Measurements from ENCODE around the gene NKAIN2.
"Not testable (repeated sequence)": the region's sequence is repeated elsewhere in the genome, so short reads cannot be mapped to it uniquely, and the experiment has no call there.

The NKAIN2 gene

GRCh38 chr6:123888771-123889513 is 85.3 kb downstream of the NKAIN2 start:
- DNase-seq (ENCODE audit: low read depth in 2 of 3, low spot score in 1 of 3), result no peak

- DNase-seq (ENCODE audit: low read depth in 2 of 3, low spot score in 1 of 3), result no peak
These were observed 91.7 kb downstream of the NKAIN2 start for GRCh38 chr6:123895346-123895745.

GRCh38 chr6:123895806-123896205 is 92.1 kb downstream of the NKAIN2 start:
- no peak for DNase-seq (ENCODE audit: low read depth in 2 of 3, low spot score in 1 of 3)

- DNase-seq (ENCODE audit: low read depth in 2 of 3, low spot score in 1 of 3), result no peak
These were observed 93.2 kb downstream of the NKAIN2 start for GRCh38 chr6:123896869-123897268.

- no peak for DNase-seq (ENCODE audit: low read depth in 2 of 3, low spot score in 1 of 3)
These were observed 94.3 kb downstream of the NKAIN2 start for GRCh38 chr6:123897965-123898364.

GRCh38 chr6:123898665-123899064 is 95.0 kb downstream of the NKAIN2 start:
- no peak for DNase-seq (ENCODE audit: low read depth in 2 of 3, low spot score in 1 of 3)

- no peak for DNase-seq (ENCODE audit: low read depth in 2 of 3, low spot score in 1 of 3)
These were observed 96.1 kb downstream of the NKAIN2 start for GRCh38 chr6:123899745-123900144.

GRCh38 chr6:123901436-123901835 is 97.8 kb downstream of the NKAIN2 start:
- DNase-seq (ENCODE audit: low read depth in 2 of 3, low spot score in 1 of 3), result no peak

GRCh38 chr6:123902738-123903313 is 99.2 kb downstream of the NKAIN2 start:
- no peak for DNase-seq (ENCODE audit: low read depth in 2 of 3, low spot score in 1 of 3)

GRCh38 chr6:123904228-123904627 is 100.6 kb downstream of the NKAIN2 start:
- no peak for DNase-seq (ENCODE audit: low read depth in 2 of 3, low spot score in 1 of 3)

- DNase-seq (ENCODE audit: low read depth in 2 of 3, low spot score in 1 of 3), result no peak
These were observed 105.1 kb downstream of the NKAIN2 start for GRCh38 chr6:123908797-123909196.

- no peak for DNase-seq (ENCODE audit: low read depth in 2 of 3, low spot score in 1 of 3)
These were observed 106.3 kb downstream of the NKAIN2 start for GRCh38 chr6:123909989-123910388.

GRCh38 chr6:123913863-123914262 is 110.2 kb downstream of the NKAIN2 start:
- DNase-seq (ENCODE audit: low read depth in 2 of 3, low spot score in 1 of 3), result no peak

GRCh38 chr6:123923379-123923778 is 119.7 kb downstream of the NKAIN2 start:
- DNase-seq (ENCODE audit: low read depth in 2 of 3, low spot score in 1 of 3), result not testable (repeated sequence)

GRCh38 chr6:123925350-123925749 is 121.7 kb downstream of the NKAIN2 start:
- no peak for DNase-seq (ENCODE audit: low read depth in 2 of 3, low spot score in 1 of 3)

GRCh38 chr6:123925842-123926399 is 122.3 kb downstream of the NKAIN2 start:
- DNase-seq (ENCODE audit: low read depth in 2 of 3, low spot score in 1 of 3), result no peak

GRCh38 chr6:123928529-123928928 is 124.9 kb downstream of the NKAIN2 start:
- no peak for DNase-seq (ENCODE audit: low read depth in 2 of 3, low spot score in 1 of 3)

GRCh38 chr6:123931928-123932327 is 128.3 kb downstream of the NKAIN2 start:
- no peak for DNase-seq (ENCODE audit: low read depth in 2 of 3, low spot score in 1 of 3)

GRCh38 chr6:123940551-123940950 is 136.9 kb downstream of the NKAIN2 start:
- no peak for DNase-seq (ENCODE audit: low read depth in 2 of 3, low spot score in 1 of 3)

- no peak for DNase-seq (ENCODE audit: low read depth in 2 of 3, low spot score in 1 of 3)
These were observed 138.2 kb downstream of the NKAIN2 start for GRCh38 chr6:123941855-123942254.

- DNase-seq (ENCODE audit: low read depth in 2 of 3, low spot score in 1 of 3), result no peak
These were observed 141.7 kb downstream of the NKAIN2 start for GRCh38 chr6:123945386-123945785.

GRCh38 chr6:123953920-123954319 is 150.3 kb downstream of the NKAIN2 start:
- no peak for DNase-seq (ENCODE audit: low read depth in 2 of 3, low spot score in 1 of 3)

Measured in stimulated activated CD4-positive, alpha-beta T cell treated with anti-CD3 and anti-CD28 coated beads, Interleukin-12 subunit alpha, Interleukin-12 subunit beta, amount 100 ng/mL, for 48 hours (primary cell).